Amygdala (tissue), 56 donors: ENCODE data around the gene PTHLH.

Experiments
- DNase-seq, 56 donors: peaks; one replicate each; lab custom pipeline; 2025; lab: John Stamatoyannopoulos, UW

The PTHLH gene

DNA sequence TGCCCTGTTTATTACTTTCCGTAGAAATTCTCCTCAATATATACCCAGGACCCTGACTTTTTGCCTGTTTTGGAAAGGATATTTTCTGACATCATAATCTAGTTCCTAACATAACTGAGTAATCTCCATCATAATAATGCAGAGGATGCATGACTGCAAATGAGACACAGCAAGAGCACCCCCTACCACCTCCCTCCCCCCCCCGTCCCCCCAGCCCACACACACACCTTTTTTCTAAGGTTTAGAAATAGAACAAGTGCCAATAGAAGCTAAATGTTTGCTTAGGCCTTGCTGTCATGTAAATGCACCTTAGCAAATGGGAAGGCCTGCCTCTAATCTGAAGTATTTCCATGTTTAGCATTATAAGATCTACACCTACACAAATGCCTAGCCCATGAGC, at the start of gene PTHLH:
PTHLH (minus strand) TSS at position 13 of the 400 bp plus-strand sequence. CDS start 3,239 bp downstream, outside the sequence.
- DNase-seq = no peak

DNA sequence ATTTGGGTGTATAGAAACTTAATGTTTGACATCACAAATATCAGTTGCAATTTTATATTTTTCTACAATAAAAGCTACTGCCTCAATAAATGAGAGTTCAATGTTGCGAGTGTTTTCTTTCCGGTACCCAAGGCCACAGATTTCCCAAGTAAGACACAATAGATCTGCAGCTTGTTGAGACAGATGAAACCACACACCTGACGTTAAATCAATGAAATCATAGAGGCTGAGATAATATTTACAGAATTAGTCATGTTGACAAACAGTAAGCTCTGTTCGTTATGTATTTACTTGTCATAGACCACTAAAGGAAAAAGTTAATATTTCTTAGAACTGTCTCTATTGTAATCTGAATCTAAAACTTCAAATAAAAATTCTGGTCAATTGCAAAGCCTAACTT, 49.2 kb upstream of the PTHLH start:
- DNase-seq = no peak

DNA sequence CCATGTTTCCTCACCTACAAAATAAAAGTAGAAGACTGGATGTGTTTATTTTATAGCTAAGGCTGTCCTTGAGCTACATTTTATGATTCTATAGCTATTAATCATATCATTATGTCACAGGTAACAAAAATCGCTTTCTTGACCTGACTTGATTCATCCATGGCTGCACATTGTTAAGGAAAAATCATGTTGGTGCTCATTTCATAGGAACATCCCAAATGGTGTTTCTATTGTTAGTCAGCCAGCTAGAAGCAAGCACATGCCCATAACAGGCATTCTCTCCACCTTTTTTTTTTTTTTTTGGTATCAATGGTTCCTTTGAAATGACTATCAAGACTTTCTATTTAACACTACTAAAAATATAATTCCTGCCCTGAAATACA, 45.3 kb upstream of the PTHLH start:
- no peak for DNase-seq

DNA sequence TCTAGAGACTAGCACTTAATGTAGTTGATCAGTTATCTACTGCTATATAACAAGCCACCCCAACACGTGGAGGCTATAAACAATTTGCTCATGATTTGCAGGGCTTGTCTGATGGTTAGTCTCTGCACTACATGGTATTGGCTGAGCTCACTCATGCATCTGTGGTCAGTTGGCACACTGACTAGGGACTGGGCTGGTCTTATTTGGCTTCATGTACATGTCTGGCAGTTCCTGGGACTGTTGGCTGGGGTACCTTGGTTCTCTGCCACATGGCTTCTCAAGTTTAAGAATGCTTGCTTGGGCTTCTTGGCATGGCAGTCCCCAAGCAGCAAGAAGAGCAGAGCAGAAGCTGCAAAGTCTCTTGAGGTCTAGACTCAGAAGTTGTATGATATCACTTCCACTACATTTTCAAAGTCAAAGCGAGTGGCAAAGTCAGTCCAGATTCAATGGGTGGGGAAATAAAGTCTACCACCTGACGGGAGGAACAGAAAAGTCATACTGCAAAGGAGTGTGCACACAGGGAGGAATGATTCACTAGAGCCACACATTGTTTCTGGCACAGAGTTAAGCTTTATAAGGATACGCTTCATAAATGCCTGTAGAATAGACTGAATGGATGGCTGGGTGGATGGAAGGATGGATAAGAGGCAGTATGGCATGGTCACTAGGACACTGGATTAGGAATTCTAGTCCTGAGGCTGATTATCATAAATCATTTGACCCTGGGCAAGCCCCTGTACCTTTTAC, 44.8 kb upstream of the PTHLH start:
- peak in 17 of 56 donors; percentile 1 to 50 (median 9) for DNase-seq

DNA sequence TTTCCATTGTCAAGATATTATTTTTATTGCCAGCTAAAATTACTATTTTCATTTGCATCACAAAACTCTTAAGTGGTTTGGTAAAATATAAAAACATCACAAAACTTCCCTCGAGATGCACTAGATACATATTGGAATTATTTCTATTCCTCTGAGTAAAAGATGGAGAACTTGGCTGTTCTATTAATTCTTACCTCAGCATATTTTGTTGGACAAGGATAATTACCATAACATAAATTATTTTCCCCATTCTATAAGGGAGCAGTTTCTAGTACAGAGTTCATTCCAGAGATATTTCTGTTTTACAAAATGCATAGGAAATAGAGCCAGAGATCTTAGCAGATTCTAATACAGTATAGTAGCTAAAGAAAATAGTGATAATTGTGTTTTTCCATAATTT, 42.6 kb upstream of the PTHLH start:
- no peak for DNase-seq

DNA sequence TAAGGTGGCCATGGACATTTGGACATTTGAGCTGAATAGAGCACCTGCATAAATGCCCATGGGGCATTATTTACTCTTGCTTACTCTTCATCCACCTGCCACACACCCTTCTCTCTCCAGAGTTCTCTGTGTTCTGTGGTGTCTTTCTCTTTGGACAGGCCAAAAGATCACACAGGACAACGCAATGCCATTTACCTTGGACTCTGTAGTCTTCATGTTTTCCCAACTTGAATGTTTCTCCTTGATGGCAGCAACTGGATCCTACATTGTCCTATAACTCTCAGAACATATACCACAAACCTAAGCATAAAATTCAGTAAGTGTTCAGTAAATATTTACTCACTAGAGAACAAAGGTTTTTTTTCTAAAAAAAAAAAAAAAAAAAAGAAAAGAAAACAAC, 41.7 kb upstream of the PTHLH start:
- no peak for DNase-seq

DNA sequence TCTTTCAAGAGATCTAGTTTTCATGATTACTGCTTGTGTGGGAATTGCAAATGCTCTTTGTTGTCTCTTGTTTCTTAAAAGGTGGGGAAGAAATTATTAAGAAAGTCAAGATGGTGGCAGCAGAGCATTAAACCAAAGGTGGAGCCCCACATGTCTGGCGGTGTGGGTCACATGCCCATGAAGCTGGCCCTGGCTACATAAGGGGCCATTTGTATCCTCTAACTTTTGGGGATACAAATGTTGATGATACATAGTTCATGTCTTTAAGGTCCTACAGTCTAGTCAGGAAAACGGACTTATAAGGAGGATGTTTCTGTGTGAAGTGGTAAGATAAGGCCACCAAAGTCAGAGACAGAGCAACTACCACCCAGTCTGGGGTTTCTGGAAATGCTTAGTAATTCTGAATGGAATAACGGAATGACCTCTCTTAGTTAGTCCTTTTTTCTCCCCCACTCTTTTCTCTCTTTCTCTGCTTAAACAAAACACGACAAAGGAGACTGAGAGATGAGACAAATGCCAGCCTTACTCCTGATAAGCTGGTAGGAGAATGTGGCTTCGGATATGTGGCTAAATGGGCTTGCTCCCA, 39.9 kb upstream of the PTHLH start:
- no peak for DNase-seq

DNA sequence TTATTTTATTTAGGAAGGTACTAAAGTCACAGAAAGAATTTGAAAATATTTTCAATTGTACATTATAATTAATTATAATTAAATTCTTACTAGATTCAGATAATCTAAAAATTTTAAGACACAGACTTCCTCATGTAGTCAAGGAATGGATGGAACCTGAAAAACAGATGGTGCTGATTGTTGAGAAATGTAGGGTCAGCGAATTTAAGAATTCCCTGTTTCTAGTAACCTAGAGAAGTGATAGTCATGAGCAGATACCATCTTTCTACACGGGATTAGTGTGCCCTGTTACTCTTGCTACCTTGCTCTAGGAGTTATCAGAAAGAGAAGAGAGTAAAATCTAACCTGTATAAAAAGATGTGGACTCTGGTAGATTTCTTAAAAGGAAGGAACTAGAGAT, 37.5 kb upstream of the PTHLH start:
- DNase-seq = no peak

DNA sequence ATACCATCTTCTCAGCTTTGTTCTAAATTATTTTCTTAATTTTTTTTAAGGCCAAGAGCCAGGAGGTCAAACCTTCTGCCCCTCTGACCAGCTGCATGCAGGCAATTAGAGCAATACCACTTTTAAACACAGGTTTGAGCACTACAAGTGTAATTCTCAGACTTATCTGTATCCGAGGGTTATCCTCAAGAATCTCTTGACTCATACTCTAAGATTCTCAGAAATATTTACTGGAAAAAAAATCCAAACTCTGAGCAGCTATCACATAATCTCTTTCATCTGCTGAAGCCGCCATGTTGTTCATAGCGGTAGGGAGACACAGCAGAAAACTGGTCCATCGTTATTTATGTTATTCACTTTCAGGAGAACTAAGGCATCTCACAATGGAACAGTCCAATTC, 27.4 kb upstream of the PTHLH start:
- DNase-seq = no peak

DNA sequence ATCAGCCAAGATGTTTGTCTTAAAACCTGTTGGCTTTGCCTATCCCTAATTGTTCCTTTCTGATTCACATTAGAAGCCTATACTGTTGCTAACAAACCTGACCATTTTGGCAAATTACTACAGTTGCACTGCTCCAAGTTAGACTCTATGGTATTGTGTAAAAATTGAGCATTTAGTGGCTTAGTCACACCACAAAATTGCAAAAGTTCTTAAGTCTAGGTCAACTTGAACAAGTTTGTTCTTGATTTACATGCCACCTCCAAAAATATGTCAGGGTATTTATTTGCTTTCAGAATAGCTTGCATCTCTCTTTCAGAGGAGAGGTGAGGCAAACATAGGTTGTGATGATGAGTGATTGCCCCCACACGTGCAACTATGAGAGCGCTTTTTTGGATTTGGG, 27.0 kb upstream of the PTHLH start:
- no peak for DNase-seq

DNA sequence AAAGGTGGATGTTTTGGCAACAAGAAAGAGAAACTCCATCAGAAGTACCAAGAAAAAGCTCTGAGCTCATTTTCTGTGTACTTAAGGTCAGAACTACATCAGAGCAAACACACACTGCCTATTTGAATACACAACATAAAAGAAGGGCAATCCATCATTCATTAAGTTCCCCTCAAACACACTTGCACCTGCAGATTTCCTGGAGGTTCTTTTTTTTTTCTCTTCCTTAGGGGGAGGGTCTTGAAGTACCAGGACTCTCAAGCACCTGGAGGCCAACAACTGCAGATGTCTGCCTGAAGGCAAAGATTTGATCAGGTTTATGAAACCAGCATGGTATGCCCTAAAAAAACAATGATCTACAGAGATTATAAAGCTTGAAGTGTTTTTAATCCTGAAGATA, 26.1 kb upstream of the PTHLH start:
- no peak for DNase-seq

DNA sequence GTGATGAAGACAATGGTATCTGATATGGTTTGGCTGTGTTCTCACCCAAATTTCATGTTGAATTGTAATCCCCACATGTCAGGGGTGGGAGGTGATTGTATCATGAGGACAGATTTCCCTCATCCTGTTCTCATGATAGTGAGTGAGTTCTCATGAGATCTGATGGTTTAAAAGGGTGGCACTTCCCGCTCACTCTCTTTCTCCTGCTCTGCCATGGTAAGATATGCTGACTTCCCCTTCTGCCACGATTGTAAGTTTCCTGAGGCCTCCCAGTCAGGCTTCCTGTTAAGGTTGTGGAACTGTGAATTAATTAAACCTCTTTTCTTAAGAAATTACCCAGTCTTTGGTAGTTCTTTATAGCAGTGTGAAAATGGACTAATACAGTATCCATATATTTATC, 25.6 kb upstream of the PTHLH start:
- DNase-seq = no peak

DNA sequence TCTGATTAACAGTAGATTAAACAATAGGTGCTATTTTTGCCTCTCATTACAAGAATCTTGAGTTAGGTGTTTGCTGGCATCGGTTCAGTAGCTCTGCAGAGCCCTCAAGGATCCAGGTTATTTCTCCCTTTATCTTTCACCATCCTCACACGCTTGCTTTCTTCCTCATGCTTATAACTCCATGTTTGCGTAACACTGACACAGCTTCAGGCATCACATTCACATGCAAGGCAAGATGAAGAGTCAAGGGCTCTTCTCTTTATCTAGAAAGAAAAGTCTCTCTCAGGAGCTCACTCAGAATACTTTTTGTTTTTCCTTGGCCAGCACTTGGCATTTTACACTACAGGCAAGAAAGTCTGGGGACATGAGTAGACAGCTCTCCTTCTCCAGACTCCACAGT, 24.2 kb upstream of the PTHLH start:
- DNase-seq = no peak

DNA sequence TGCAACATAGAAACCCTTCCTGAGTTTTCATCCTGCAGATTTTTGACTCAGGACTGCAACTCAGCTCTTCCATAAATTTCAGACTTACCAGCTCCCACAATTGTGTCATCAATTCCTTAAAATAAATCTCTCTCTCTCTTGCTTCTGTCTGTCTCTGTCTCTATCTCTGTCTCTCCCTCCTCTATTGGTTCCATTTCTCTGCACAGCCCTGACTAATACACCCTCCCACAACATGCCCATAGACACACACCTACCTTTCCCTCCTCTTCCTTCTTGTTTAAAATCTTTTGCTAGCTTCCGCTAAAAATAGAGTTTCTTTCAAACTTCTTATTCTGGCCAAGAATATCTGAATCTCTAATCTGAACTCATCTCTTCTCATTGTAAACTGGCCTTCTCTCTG, 22.9 kb upstream of the PTHLH start:
- DNase-seq = no peak

DNA sequence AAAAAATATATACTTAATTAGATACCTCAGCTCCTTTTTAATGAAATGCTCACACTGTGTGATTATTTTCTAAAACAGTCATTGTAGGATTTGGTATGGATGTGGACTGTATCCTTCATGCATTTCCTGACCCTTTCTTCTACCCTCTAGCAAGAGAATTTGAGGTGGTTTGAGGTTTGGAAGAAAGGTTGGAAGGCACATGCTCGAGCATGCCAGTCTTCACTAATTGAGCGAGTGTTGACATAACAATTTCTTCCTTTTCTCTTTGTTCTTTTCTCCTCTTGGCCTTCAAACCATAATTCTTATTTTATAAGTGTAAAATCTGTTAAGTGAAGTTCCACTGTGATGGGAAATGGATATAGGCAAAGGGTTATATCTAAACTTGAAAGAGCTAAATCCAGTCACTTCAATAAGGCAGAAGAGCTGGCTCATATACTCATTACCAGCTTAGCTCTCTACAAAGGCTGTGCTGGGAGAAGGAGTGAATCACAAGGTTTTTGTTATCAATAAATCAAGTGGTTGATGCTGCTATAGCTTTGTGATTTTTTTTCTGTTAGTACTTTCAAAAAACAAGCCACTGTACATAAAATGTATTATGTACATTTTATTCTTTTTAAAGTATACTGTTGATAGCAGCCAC, 16.2 kb upstream of the PTHLH start:
- DNase-seq = no peak

DNA sequence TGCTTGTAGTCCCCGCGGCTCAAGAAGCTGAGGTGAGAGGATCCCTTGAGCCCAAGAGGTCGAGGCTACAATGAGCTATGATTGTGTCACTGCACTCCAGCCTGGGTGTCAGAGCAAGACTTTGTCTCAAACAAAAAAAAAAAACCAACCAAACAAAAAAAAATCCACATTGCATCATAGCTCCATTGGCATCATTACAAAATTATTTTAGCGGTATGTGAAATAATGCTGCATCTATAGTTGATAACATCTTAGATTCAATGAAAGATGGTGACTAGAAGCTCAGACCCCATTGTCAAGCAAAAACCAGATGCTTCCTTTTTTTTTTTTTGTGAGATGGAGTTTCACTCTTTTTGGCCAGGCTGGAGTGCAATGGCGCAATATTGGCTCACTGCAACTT, 14.8 kb upstream of the PTHLH start:
- no peak for DNase-seq

DNA sequence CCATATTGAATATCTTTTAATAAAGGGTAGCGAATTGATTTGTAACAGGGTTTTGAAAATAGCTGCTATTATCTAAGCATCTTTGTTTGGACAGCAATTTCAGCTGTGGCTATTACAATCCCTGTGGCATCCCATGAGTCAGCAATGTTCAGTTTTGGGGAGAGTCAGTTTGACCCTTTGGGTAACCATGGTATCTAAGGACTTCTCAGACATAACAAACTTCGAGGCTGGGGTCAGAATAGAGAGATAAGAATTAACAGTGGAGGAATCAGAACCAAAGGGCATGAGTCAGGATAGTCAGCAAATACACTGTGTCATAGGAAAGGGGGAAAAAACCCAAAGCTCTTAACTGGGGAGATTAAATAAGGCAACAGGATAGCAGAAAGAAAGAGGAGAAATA, 11.7 kb upstream of the PTHLH start:
- DNase-seq = no peak

DNA sequence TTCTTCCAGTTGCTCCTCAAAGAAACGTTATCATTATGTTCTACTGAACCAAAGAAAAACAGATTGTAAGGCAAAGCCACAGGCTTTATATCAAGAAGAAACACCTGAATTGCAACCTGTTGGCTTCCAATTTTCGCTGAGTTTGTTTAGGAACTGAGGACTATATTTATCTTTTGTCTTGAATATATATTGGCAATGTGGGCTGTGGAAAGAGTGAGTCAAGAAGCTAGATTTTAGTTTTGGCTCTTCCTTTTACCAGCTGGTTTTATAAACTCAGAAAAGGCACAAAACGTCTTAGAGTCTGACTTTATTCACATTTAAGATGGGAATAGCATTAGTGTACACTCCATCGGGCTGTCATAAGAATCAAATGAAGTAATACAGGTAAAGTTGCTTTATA, 10.4 kb upstream of the PTHLH start:
- no peak for DNase-seq

DNA sequence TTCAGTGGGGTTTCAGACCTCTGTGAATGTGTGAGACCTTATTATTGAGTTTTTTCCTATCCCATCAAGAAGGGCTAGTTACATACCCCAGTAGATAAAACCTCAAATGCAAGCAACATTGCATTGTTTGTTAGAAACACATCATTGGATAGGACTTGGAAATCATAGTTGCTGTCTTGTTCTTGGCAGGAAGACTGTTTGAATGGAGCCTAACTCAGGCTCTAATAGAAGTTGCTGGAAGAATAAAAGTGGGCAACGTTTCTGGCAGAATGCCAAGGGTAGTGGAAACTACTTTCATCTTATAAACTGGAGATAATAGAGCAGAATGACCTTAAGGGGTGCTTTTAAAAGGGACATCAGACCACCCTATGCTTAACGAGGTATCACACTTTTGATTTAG, 9.9 kb upstream of the PTHLH start:
- DNase-seq = no peak

DNA sequence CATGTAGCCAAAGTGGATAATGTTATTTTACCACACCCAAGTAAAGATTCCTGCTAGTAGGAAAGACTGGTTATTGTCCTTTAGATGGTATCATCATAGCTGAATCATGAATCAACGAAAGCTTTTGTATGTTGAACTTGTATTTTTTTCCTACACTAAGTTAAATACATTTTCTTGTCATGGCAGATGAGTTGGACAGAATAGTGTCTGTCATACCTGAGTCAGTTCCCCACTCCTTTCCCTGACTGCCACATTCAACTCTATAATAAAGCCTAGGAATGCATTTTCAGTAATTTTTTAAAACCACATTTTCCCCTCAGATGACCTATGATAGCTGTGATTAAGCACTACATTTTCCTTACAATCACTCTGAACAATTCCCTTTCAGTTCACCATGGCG, 9.3 kb upstream of the PTHLH start:
- DNase-seq = no peak

DNA sequence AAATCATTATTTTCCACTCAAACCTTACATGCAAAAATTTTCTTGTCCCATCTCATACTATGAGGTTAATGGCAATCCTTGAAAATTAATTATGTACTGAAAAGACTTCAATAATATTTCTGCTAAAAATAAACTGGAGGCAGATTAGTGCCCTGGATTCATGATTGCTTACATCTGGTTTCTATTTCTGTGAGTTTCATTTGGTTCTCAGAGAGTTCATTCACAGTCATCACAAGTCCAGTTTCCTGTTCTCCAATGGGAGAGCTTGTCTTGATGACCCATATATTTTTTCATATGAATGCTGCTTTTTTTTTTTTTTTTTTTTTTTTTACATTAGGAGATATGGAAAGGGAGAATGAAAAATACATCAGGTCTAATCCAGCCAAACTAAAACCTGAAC, 6.6 kb upstream of the PTHLH start:
- DNase-seq = no peak
